HepG2 (cell line): ENCODE data around the gene CXCR5. TPM values are rescaled to one million over a fixed set of nuclear protein-coding genes. Genes with fewer than 3 reads are reported as not detected.

Experiments
- CSRNP1 ChIP-seq: sonication (generic); formaldehyde crosslinking; IDR thresholded peaks from 2 replicates; pipeline ENCODE4 v1.8.1; 2023; ENCODE audit warnings: mild to moderate bottlenecking, missing genetic modification reagents
- FOSL1 ChIP-seq: sonication (generic); formaldehyde crosslinking; IDR thresholded peaks from 2 replicates; pipeline ENCODE4 v1.9.0; 2021; ENCODE audit warnings: missing genetic modification reagents, borderline replicate concordance
- KDM3A ChIP-seq: IDR thresholded peaks from 2 replicates; pipeline ENCODE4 v1.6.1; 2018; ENCODE audit warnings: low read depth, missing compliant biosample characterization
- NFYC ChIP-seq: IDR thresholded peaks from 2 replicates; pipeline ENCODE4 v1.6.1; 2016; ENCODE audit warnings: missing genetic modification reagents, missing compliant biosample characterization
- RXRA ChIP-seq: sonication (generic); formaldehyde crosslinking; IDR thresholded peaks from 2 replicates; pipeline ENCODE4 v1.5.1; 2020; ENCODE audit warnings: missing genetic modification reagents
- SMARCC2 ChIP-seq: fragments of 450-650 bp; IDR thresholded peaks from 2 replicates; pipeline ENCODE4 v1.6.1; 2017; ENCODE audit warnings: antibody characterized with exemption, mild to moderate bottlenecking
- SRY ChIP-seq: sonication (generic); formaldehyde crosslinking; IDR thresholded peaks from 2 replicates; pipeline ENCODE4 v1.8.0; 2022; ENCODE audit warnings: mild to moderate bottlenecking, missing genetic modification reagents
- ZNF34 ChIP-seq: sonication (generic); formaldehyde crosslinking; IDR thresholded peaks from 2 replicates; pipeline ENCODE4 v1.4.0; 2020; ENCODE audit warnings: mild to moderate bottlenecking, missing genetic modification reagents, borderline replicate concordance
- ZNF350 ChIP-seq: sonication (generic); formaldehyde crosslinking; IDR thresholded peaks from 2 replicates; pipeline ENCODE4 v1.4.0; 2020; ENCODE audit warnings: mild to moderate bottlenecking, low read depth, missing genetic modification reagents, borderline replicate concordance
- ZNF367 ChIP-seq: sonication (generic); formaldehyde crosslinking; IDR thresholded peaks from 2 replicates; pipeline ENCODE4 v1.4.0; 2020; ENCODE audit warnings: missing genetic modification reagents, borderline replicate concordance
- ZNF550 ChIP-seq: sonication (generic); formaldehyde crosslinking; IDR thresholded peaks from 2 replicates; pipeline ENCODE4 v1.4.0; 2020; ENCODE audit warnings: mild to moderate bottlenecking, missing genetic modification reagents, borderline replicate concordance
- ZNF749 ChIP-seq: sonication (generic); formaldehyde crosslinking; IDR thresholded peaks from 2 replicates; pipeline ENCODE4 v1.8.0; 2022; ENCODE audit warnings: mild to moderate bottlenecking, missing genetic modification reagents, moderate library complexity, borderline replicate concordance
- ZSCAN25 ChIP-seq: sonication (generic); formaldehyde crosslinking; IDR thresholded peaks from 2 replicates; pipeline ENCODE4 v1.8.0; 2022; ENCODE audit warnings: mild to moderate bottlenecking, missing genetic modification reagents
- polyA plus RNA-seq, 8 experiments: library from polyadenylated mRNA; depleted of rRNA in 3 of 8; stranded (reverse) in 7 of 8; unstranded in 1 of 8; fragments of >200 nt; fragmentation: Illumina TruSeq in 4 of 8; extraction: Trizol in 4 of 8; gene quantifications; 2 replicates each; pipeline versions ENCODE4 v1.2.1 to v1.2.3, GENCODE V29; 2011 to 2016; ENCODE audit warnings: low read depth in 4 of 8, missing spikeins in 1 of 8, mixed read lengths in 1 of 8; ENCODE audit not compliant: insufficient read depth in 1 of 8
- total RNA-seq, 5 experiments: library from RNA; depleted of rRNA; stranded (reverse); fragments of >200 nt; fragmentation: Illumina TruSeq; extraction: Trizol; gene quantifications; 2 replicates each; pipeline ENCODE4 v1.2.3, GENCODE V29; 2016; ENCODE audit warnings: low read depth in 1 of 5
- TF ChIP-seq, protein P1 (sequence below): sonication (generic); formaldehyde crosslinking; IDR thresholded peaks from 2 replicates; pipeline ENCODE4 v1.4.0; 2020; ENCODE audit warnings: mild to moderate bottlenecking, missing genetic modification reagents
- TF ChIP-seq, protein P2 (sequence below): sonication (generic); formaldehyde crosslinking; IDR thresholded peaks from 2 replicates; pipeline ENCODE4 v1.4.0; 2020; ENCODE audit warnings: missing genetic modification reagents, borderline replicate concordance
- TF ChIP-seq, protein P3 (sequence below): IDR thresholded peaks from 2 replicates; pipeline ENCODE4 v1.6.1; 2012; ENCODE audit warnings: low read length, improper control_type of control experiment

CXCR5 gene
- total and polyA plus RNA-seq, 2 of the 13 experiments (the other 11 are each of a cell fraction or from before 2014, with no cell fraction given), result not detected

GRCh38 chr11:118921121-118921928, 37.6 kb downstream of the CXCR5 start (continued):
- TF ChIP-seq ZNF550 (no peak), RXRA (CRISPR knock-in tag) (peak; percentile 73), KDM3A (CRISPR knock-in tag) (no peak), ZNF34 (peak; percentile 23; the same call in 1 of the 2 replicates), FOSL1 (no peak), CSRNP1 (no peak), ZNF350 (peak; percentile 54; the same call in 1 of the 2 replicates), SMARCC2 (no peak), NFYC (CRISPR knock-in tag) (no peak), ZNF367 (CRISPR knock-in tag) (no peak), ZNF749 (CRISPR knock-in tag) (no peak), ZSCAN25 (CRISPR knock-in tag) (0 out of 2 replicates have a peak, but pooled peaks have one; percentile 61), SRY (CRISPR knock-in tag) (no peak)
- TF ChIP-seq, protein P1, sequence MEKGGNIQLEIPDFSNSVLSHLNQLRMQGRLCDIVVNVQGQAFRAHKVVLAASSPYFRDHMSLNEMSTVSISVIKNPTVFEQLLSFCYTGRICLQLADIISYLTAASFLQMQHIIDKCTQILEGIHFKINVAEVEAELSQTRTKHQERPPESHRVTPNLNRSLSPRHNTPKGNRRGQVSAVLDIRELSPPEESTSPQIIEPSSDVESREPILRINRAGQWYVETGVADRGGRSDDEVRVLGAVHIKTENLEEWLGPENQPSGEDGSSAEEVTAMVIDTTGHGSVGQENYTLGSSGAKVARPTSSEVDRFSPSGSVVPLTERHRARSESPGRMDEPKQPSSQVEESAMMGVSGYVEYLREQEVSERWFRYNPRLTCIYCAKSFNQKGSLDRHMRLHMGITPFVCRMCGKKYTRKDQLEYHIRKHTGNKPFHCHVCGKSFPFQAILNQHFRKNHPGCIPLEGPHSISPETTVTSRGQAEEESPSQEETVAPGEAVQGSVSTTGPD (CRISPR knock-in tag), result no peak
- TF ChIP-seq, protein P2, sequence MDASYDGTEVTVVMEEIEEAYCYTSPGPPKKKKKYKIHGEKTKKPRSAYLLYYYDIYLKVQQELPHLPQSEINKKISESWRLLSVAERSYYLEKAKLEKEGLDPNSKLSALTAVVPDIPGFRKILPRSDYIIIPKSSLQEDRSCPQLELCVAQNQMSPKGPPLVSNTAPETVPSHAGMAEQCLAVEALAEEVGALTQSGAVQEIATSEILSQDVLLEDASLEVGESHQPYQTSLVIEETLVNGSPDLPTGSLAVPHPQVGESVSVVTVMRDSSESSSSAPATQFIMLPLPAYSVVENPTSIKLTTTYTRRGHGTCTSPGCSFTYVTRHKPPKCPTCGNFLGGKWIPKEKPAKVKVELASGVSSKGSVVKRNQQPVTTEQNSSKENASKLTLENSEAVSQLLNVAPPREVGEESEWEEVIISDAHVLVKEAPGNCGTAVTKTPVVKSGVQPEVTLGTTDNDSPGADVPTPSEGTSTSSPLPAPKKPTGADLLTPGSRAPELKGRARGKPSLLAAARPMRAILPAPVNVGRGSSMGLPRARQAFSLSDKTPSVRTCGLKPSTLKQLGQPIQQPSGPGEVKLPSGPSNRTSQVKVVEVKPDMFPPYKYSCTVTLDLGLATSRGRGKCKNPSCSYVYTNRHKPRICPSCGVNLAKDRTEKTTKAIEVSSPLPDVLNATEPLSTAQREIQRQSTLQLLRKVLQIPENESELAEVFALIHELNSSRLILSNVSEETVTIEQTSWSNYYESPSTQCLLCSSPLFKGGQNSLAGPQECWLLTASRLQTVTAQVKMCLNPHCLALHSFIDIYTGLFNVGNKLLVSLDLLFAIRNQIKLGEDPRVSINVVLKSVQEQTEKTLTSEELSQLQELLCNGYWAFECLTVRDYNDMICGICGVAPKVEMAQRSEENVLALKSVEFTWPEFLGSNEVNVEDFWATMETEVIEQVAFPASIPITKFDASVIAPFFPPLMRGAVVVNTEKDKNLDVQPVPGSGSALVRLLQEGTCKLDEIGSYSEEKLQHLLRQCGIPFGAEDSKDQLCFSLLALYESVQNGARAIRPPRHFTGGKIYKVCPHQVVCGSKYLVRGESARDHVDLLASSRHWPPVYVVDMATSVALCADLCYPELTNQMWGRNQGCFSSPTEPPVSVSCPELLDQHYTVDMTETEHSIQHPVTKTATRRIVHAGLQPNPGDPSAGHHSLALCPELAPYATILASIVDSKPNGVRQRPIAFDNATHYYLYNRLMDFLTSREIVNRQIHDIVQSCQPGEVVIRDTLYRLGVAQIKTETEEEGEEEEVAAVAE (CRISPR knock-in tag), result peak; percentile 44; the same call in 1 of the 2 replicates
- TF ChIP-seq, protein P3, sequence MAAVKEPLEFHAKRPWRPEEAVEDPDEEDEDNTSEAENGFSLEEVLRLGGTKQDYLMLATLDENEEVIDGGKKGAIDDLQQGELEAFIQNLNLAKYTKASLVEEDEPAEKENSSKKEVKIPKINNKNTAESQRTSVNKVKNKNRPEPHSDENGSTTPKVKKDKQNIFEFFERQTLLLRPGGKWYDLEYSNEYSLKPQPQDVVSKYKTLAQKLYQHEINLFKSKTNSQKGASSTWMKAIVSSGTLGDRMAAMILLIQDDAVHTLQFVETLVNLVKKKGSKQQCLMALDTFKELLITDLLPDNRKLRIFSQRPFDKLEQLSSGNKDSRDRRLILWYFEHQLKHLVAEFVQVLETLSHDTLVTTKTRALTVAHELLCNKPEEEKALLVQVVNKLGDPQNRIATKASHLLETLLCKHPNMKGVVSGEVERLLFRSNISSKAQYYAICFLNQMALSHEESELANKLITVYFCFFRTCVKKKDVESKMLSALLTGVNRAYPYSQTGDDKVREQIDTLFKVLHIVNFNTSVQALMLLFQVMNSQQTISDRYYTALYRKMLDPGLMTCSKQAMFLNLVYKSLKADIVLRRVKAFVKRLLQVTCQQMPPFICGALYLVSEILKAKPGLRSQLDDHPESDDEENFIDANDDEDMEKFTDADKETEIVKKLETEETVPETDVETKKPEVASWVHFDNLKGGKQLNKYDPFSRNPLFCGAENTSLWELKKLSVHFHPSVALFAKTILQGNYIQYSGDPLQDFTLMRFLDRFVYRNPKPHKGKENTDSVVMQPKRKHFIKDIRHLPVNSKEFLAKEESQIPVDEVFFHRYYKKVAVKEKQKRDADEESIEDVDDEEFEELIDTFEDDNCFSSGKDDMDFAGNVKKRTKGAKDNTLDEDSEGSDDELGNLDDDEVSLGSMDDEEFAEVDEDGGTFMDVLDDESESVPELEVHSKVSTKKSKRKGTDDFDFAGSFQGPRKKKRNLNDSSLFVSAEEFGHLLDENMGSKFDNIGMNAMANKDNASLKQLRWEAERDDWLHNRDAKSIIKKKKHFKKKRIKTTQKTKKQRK, result no peak
